ENCODE data around the gene INPP5B. TPM values are rescaled to one million over a fixed set of nuclear protein-coding genes. Genes with fewer than 3 reads are reported as not detected.
A peak's percentile ranks its signal among the peaks of the same experiment; 100 is the strongest.

Gene INPP5B
- total and polyA plus RNA-seq, 2 of the 13 experiments (the other 11 are each of a cell fraction or from before 2014, with no cell fraction given): 9.0 to 9.8 TPM

DNA sequence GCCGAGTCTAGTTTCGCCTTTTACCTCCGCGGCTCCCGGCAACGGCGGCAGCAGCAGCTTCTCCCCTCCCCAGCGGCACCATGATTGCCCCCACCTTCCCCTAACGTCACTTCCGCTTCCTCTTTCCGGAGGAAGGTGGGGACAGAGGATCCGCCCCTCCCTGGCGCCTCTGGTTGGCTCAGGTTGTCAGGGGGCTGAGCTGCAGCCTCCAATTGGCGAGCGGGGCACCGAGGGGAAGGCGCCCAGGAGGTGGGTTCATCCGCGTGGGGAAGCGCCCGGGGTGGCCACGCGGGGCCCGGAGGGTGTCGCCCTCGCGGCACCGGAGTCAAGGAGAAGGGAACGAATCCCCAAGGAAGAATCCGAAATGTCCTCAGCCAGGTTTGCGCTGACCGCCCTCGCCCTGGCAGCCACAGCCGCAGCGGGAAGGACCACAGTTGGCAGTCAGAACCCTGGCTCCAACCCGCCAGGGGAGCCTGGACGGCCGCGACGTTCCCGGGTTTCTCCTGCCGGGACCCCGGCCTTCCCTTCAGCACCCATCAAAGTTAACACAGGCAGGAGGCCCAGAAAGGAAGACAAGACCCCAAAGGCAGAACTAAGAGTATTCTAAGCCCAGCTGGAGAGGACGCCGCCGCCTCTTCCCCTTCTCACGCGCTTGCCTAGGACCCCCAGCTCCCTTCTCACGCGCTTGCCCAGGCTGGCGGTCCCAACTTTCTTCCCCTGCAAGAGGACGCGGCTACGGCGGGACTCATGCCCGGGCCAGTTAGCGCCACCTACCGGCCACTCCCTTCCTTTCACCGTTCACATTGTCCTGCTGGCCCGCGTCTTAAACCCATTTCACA lies 87.1 kb downstream of the INPP5B start, which contains the start of gene MTF1 (continued):
- TF ChIP-seq, protein P1, sequence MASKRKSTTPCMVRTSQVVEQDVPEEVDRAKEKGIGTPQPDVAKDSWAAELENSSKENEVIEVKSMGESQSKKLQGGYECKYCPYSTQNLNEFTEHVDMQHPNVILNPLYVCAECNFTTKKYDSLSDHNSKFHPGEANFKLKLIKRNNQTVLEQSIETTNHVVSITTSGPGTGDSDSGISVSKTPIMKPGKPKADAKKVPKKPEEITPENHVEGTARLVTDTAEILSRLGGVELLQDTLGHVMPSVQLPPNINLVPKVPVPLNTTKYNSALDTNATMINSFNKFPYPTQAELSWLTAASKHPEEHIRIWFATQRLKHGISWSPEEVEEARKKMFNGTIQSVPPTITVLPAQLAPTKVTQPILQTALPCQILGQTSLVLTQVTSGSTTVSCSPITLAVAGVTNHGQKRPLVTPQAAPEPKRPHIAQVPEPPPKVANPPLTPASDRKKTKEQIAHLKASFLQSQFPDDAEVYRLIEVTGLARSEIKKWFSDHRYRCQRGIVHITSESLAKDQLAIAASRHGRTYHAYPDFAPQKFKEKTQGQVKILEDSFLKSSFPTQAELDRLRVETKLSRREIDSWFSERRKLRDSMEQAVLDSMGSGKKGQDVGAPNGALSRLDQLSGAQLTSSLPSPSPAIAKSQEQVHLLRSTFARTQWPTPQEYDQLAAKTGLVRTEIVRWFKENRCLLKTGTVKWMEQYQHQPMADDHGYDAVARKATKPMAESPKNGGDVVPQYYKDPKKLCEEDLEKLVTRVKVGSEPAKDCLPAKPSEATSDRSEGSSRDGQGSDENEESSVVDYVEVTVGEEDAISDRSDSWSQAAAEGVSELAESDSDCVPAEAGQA (IDR thresholded peaks at IDR 0.05; ENCODE audit: low read depth): 0 out of 2 replicates have a peak, but pooled peaks have one; percentile 41
- TF ChIP-seq, protein P1 (CRISPR knock-in tag; IDR thresholded peaks at IDR 0.05; ENCODE audit: borderline replicate concordance): no peak
- TF ChIP-seq RARG (CRISPR knock-in tag; IDR thresholded peaks at IDR 0.05; ENCODE audit: low read depth) (peak; percentile 23; the same call in 1 of the 2 replicates), FOXP1 (IDR thresholded peaks at IDR 0.05) (no peak), FOXP1 (CRISPR knock-in tag; IDR thresholded peaks at IDR 0.05) (no peak), MTF1 (CRISPR knock-in tag; IDR thresholded peaks at IDR 0.05) (no peak), HDAC6 (IDR thresholded peaks at IDR 0.05; ENCODE audit: low read depth, low read length) (no peak), XRCC5 (optimal IDR thresholded peaks at IDR 0.05; ENCODE audit: low read length) (peak; percentile 81), ZNF17 (CRISPR knock-in tag; IDR thresholded peaks at IDR 0.05) (no peak), RAD51 (IDR thresholded peaks at IDR 0.05; ENCODE audit: borderline replicate concordance) (no peak), MAFK (conservative IDR thresholded peaks at IDR 0.05 in 1 of 2, IDR thresholded peaks at IDR 0.05 in 1 of 2; ENCODE audit: low read length in 2 of 2) (no peak), ADNP (CRISPR knock-in tag; IDR thresholded peaks at IDR 0.05) (no peak; the same call in 1 of the 2 replicates)
- TF ChIP-seq, protein P2, sequence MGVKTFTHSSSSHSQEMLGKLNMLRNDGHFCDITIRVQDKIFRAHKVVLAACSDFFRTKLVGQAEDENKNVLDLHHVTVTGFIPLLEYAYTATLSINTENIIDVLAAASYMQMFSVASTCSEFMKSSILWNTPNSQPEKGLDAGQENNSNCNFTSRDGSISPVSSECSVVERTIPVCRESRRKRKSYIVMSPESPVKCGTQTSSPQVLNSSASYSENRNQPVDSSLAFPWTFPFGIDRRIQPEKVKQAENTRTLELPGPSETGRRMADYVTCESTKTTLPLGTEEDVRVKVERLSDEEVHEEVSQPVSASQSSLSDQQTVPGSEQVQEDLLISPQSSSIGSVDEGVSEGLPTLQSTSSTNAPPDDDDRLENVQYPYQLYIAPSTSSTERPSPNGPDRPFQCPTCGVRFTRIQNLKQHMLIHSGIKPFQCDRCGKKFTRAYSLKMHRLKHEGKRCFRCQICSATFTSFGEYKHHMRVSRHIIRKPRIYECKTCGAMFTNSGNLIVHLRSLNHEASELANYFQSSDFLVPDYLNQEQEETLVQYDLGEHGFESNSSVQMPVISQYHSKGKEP (CRISPR knock-in tag; IDR thresholded peaks at IDR 0.05): no peak
- TF ChIP-seq, protein P3, sequence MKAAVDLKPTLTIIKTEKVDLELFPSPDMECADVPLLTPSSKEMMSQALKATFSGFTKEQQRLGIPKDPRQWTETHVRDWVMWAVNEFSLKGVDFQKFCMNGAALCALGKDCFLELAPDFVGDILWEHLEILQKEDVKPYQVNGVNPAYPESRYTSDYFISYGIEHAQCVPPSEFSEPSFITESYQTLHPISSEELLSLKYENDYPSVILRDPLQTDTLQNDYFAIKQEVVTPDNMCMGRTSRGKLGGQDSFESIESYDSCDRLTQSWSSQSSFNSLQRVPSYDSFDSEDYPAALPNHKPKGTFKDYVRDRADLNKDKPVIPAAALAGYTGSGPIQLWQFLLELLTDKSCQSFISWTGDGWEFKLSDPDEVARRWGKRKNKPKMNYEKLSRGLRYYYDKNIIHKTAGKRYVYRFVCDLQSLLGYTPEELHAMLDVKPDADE (CRISPR knock-in tag; IDR thresholded peaks at IDR 0.05): no peak
- TF ChIP-seq, protein P4, sequence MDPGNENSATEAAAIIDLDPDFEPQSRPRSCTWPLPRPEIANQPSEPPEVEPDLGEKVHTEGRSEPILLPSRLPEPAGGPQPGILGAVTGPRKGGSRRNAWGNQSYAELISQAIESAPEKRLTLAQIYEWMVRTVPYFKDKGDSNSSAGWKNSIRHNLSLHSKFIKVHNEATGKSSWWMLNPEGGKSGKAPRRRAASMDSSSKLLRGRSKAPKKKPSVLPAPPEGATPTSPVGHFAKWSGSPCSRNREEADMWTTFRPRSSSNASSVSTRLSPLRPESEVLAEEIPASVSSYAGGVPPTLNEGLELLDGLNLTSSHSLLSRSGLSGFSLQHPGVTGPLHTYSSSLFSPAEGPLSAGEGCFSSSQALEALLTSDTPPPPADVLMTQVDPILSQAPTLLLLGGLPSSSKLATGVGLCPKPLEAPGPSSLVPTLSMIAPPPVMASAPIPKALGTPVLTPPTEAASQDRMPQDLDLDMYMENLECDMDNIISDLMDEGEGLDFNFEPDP (CRISPR knock-in tag; conservative IDR thresholded peaks at IDR 0.05): 0 out of 2 replicates have a peak, but pooled peaks have one; percentile 75
- TF ChIP-seq, protein P5, sequence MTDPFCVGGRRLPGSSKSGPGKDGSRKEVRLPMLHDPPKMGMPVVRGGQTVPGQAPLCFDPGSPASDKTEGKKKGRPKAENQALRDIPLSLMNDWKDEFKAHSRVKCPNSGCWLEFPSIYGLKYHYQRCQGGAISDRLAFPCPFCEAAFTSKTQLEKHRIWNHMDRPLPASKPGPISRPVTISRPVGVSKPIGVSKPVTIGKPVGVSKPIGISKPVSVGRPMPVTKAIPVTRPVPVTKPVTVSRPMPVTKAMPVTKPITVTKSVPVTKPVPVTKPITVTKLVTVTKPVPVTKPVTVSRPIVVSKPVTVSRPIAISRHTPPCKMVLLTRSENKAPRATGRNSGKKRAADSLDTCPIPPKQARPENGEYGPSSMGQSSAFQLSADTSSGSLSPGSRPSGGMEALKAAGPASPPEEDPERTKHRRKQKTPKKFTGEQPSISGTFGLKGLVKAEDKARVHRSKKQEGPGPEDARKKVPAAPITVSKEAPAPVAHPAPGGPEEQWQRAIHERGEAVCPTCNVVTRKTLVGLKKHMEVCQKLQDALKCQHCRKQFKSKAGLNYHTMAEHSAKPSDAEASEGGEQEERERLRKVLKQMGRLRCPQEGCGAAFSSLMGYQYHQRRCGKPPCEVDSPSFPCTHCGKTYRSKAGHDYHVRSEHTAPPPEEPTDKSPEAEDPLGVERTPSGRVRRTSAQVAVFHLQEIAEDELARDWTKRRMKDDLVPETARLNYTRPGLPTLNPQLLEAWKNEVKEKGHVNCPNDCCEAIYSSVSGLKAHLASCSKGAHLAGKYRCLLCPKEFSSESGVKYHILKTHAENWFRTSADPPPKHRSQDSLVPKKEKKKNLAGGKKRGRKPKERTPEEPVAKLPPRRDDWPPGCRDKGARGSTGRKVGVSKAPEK (CRISPR knock-in tag; IDR thresholded peaks at IDR 0.05; ENCODE audit: borderline replicate concordance): 0 out of 2 replicates have a peak, but pooled peaks have one; percentile 20
